NCI-H187 (cell line): Measurements from ENCODE around the gene SCG3.

ENCODE experiments used
- DNase-seq, 2 experiments: peaks; one replicate each; lab custom pipeline; 2025; lab: John Stamatoyannopoulos, UW

The SCG3 gene

GRCh38 chr15:51758645-51759044 is 77.3 kb downstream of the SCG3 start:
- DNase-seq = no peak

GRCh38 chr15:51759557-51760070 is 78.3 kb downstream of the SCG3 start:
- no peak for DNase-seq

GRCh38 chr15:51760805-51761204 is 79.5 kb downstream of the SCG3 start:
- no peak for DNase-seq

- DNase-seq = no peak
Measured at GRCh38 chr15:51765751-51766150, 84.4 kb downstream of the SCG3 start.

- DNase-seq = no peak
Measured at GRCh38 chr15:51766341-51766740, 85.0 kb downstream of the SCG3 start.

GRCh38 chr15:51768018-51768417 is 86.7 kb downstream of the SCG3 start:
- DNase-seq = no peak
